NAMALWA (cell line): ENCODE results near the gene CMC1.

Source experiments
- DNase-seq: peaks from one replicate; pipeline ENCODE4 v3.0.0-alpha.2; 2015; ENCODE audit warnings: low spot score

Gene CMC1

DNA sequence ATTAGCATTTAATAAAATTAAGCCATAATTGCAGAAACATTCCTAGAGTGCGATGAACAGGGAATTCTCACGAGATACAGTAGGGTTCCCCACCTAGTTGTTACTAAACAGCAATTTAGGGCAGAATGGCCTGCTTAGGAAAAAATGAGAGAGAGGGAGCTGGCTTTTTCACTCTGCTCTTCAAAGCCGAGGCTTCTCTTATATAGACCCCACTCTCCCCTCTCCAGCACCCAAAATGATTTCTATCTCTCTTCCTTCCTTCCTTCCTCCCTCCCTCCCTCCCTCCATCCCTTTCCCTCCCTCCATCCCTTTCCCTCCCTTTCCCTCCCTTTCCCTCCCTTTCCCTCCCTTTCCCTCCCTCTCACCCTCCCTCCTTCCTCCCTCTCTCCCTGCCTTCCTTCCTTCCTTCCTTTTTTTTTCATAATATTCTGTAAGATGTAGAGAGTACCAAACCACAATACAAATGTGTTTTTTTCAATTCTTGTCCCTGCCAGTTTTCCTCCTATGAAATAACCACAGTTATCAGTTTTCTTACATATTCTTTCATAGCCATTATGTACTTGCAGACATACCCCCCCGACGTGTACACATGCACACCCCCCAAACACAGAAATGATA lies 59.0 kb downstream of the CMC1 start:
- DNase-seq, result no peak

DNA sequence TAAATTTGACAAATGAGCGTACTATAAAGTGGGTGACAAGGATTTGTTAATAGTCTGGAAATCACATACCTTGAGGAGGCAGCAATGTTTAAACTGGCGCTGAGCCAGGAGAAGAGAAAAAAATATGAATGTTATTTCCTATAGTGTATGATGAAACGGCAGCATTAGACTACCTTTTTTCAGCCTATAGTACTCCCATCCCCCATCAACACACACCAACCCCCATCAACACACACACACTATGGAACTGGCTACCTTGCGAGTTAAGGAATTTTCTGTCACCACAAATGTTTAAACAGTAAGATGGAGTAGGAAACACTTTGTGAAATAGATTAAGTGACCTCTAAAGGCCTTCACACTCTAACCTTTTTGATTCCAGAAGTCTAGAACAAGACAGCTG lies 60.3 kb downstream of the CMC1 start:
- no peak for DNase-seq

DNA sequence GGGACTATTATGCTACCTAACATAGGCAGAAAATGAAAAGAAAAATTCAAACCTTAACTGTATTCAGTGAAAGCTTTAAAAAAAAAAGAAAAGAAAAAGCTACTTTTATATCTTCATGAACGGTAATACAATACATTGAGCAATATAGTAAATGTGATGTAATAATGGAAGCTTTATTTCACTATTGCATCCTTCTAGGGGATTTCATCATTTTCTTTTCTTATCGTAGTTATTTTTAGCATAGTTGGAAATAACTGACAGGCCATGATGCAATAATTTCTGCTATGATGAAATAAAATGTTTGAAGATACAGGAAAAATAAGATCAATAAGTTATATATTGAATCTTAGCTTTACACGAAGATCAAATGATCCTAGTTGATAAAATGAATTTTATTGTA lies 66.8 kb downstream of the CMC1 start:
- DNase-seq, result no peak

DNA sequence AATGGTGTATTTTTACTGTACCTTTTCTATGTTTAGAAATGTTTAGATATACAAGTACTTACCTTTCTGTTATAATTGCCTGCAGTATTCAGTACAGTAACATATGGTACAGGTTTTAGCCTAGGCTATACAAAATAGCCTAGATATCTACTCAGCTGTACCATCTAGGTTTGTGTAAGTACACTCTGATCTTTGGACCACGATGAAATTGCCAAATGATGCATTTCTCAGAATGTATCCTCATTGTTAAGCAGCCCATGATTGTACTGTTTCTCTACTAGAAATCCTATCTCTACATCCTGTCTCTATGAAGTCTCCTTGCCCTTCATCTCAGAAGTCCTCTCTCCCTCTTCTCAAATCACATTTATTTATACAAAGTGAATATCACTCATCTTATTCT lies 74.3 kb downstream of the CMC1 start:
- DNase-seq, result no peak

DNA sequence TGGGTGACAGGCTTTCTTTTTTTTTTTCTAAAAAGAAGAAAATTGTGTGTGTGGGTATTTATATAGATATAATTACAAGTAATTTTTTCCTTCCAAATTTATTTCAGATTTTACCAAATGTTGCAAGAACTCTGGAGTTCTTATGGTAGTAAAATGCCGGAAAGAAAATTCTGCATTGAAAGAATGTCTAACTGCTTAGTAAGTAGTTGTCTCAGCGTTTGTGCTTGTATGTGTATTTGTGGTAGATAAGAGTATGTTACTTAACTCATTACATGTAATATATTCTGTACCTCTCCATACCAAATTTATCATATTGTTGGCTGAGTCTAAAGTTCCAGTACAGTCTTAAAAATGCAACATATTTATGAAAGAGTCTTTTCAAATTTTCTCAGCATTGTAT lies 74.8 kb downstream of the CMC1 start:
- no peak for DNase-seq

DNA sequence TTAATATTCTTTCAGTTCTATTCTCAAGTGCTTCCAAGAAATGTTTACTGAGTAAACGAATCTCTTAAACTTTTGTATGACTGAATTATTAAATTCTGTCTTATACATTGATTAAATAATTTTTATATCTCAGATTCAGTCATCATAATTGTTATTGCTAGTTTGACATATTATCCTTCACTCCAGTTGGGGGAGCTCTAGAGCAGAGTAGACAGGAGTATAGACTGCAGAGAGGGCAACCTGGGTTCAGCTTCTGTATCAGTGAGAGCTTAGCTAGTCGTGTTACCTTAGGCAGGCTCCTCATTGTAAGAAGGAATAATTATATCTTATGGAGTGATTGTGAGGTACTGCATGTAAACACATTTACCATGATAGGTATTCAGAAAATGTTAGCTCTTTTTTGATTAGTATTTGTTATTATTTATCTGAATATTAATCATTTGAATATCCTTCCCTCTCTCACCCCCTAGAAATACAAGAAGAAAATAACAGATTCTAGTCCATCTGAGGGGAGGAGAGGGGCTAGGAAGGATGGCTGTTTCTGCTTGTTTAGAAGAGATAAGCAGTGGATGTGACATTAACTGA lies 76.1 kb downstream of the CMC1 start:
- peak; percentile 81 for DNase-seq

DNA sequence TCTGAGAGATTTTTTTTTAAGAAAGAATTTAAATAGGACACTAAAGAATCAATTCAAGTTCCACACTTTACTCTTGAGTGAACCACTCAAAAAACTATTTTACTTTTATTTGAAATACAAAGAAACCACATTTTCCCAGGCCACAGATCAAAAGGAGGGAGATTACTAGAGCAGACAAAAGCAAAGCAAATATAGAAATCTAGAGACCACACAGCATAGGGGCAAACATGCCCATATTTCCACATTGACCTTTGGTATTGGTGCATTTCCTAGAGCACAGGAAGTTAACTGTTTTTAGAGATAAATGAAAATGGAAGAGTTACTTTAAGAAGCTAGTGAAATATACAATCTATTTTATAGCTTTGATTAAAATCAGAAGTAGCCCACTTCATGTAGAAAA lies 79.6 kb downstream of the CMC1 start:
- no peak for DNase-seq

DNA sequence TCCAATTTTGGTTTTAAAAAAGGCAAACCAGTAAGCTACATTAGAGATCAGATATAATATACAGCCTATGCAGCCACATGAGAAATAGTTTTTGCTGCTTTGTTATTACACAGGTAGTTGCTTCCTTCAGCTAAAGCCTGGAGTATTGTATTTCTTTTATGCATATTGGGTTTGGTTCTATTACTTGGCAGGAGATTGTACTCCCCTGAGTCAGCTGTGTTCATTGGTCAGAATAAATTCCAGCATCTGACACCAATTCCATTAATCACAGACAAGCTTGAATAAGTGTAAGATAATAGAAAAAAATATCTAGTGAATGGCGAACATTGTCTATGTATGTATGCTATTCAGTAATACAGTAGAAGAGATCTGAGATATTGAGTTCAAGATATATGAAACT lies 81.0 kb downstream of the CMC1 start:
- DNase-seq, result no peak

DNA sequence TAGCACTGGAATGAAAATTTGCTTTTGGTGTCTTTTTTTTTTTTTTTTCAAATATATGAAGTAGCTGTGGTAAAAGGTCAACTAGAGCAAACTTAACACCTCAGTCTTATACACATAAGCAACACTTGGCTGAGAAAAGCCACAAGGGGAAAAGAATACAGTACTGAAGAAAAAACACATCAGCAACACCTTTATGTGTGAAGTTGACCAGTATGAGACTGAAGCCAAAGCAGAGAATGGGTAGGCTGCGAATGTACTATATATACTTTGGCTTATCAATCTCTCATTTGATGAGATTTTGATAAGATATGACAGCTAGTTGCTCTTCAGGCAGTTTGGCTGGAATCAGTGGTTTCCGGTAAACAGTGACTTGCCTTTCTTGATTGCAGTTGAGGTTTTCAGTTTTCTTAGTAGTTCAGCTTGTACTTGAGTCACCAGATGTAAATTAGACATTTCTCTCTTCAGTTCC lies 85.1 kb downstream of the CMC1 start:
- no peak for DNase-seq

DNA sequence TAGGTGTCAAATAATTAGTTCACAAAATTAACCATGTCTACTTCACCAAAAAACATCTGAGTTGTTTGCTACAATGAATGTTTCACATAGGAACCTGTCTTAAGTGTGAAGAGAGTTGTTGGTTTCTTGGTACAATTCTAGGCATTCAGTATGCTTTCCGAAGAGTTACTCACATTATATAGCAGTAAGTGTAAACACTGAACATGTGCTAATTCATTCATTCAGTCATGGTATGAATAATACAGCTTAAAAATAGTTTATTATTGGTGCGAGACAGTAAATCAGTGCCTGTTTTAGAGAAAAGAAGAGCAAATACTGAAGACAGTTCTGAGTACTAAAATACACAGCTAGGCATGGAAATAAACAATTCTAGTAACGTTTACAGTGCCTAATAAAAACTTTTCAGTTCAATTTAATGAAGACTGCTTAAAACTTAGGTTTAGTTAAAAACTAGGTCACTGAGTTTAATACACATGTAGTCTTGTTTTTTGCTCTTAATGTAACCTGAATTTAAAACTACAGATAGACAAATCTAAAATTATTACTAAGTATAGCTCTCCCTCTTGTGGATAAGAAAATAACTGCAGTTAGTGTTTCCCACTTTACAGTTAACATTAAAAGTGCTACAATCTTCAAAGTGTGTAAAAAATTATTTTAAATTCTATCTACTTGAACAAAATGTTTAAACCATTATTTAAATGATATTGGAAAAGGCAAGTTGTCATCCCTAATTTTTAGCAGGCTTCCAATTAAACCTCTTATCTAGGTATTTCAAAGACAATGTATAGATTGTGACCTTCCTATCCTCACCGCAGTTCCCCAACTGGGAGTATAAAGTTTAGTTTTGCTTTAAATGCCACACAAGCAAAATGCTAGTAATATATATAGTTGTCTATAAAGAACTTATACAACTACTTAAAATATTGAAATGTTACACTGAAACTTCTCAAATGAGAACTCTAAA lies 87.1 kb downstream of the CMC1 start:
- DNase-seq, result peak; percentile 61

DNA sequence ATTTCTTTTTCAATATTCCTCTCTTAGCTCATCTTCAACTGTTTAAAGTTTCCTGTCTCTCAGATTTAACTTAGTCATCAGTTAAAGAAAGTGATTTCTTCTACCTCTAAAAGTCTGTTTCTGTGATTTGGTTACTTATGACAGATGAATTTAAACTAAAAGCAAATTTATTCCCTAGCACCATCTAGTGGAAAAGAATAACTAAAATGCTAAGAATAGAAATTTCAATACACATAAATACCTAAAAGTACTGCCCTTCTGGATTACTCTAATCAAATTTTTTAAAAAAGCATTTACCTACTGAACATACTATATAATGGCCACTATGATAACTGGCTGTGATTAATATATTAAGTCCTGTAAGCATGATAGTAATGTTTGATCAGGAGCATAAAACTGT lies 93.1 kb downstream of the CMC1 start:
- peak; percentile 21 for DNase-seq

DNA sequence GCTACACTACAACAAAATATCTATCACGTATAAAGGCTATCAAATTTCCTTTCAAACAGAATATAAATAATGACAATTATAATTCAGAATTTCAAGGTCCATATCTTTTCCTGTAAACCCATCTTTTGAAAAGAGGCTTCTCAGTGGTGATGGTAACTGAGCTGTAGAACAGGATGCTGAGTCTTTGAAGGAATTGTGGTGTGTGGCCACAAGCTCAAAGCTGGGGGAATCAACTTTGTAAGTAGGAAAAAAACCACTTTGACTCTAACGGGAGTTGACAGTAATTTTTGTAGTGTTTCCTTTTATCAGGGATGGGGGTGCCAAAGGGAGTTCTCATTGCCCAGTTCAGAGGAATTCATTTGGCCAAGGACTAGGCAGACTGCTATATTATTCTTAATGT lies 93.8 kb downstream of the CMC1 start:
- no peak for DNase-seq

DNA sequence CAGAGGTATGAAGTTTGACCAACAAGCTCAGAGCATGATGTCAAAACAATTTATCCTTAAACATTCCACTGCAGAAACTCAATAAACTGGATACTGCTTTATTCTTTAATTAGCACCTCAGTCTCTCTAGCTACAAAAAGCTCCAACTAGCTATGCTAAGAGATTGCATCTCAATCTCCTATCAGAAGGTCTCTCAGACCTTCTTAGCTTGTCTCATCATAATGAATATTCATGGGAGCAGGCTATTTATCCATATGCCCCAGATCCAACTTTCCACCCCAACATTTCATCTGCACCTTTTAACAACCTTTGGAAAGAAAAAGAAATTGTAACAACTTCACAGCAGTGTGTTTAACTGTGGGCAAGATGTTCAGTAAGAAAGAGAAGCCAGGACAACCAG lies 95.8 kb downstream of the CMC1 start:
- no peak for DNase-seq

DNA sequence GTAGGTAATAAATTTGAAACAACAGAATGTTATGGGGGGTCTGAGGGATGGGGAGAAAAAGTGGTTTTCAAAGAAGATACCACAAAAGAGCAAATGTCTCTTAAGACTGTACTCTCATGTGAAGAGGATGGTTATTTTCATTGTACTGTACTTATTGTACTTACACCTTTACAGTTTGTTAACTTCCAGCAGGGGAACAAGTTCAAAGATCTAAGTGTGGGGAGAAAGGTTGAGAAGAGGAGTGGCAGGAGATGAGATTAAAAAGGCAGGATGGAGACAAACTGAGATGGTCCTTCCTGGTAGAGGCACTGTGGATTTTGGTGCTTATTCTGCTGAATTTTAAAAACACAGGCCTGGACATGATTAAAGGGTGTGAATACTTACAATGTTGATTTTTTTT lies 101.7 kb downstream of the CMC1 start:
- no peak for DNase-seq

DNA sequence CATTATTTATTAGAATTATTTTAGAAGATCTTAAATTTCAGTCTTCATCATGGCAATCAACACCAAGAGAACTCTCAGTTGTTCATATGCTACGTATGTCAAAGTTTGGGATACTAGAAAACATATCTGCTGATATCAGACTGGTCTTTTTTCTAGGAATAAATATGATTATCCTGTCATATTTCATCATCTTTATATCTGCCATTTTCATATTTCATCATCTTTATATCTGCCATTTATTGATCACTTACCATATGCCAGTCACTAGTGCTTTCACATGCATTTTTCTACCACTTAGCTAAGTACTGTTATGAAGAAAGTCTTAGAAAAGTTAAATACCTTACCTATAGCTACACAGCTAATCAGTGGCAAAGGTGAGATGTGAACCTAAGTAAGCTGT lies 104.3 kb downstream of the CMC1 start:
- no peak for DNase-seq

DNA sequence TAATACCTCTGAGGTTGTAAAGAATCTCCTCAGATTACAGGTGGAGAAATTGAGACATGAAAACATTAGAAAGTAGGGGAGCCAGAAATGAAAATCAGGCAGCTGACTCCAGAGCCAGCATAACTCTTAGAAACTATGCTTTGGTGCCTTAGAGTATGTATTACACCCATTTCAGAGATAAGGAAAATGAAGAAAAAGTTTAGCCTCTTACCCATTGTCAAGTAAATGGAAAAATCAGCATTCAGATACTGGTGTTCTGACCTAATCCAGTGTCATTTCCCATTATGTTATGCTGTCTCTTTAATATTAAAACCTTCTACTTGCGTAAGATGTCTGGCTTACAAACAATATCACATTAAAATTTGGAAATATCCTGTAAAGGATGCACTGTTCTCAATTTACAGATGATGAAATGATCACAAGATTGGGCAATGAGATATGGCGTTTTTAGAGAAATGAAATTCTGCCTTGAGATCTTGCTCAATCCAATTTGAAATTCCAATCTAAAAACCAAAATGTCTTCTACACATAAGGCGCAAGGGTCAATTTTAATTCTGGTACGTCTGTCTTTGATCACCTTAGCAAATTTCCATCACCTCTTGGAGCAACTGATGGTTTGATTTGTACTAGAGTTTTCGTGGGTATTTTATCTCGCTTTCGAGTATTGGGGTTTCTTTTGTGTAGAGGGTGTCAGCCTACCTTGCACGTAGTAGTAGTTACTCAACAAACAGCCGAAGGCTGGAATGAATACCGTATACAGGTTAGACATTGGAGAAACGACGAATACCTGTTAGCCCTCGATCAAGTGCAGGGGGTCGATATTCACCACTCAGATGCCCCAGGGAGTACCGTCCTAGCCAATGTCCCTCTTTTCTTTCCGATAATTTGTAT lies 106.2 kb downstream of the CMC1 start:
- DNase-seq, result peak; percentile 11

DNA sequence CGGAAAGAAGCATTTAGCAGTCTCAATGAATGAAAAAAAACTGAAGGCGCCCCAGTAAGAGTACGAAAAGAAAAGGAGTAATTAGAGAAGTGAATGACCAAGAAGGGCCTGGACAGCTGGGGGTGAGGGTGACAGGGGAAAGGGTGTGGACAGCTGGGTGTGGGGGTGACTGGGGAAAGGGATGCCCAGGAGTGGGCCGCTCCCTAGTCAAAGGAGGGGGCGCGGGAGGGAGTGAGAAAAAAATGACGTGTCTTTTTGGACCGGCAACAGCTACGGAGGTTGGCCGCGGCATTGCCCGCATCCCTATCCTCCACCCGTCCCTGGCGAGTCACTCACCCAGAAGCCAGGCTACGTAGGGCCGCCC lies 106.8 kb downstream of the CMC1 start:
- DNase-seq, result no peak

DNA sequence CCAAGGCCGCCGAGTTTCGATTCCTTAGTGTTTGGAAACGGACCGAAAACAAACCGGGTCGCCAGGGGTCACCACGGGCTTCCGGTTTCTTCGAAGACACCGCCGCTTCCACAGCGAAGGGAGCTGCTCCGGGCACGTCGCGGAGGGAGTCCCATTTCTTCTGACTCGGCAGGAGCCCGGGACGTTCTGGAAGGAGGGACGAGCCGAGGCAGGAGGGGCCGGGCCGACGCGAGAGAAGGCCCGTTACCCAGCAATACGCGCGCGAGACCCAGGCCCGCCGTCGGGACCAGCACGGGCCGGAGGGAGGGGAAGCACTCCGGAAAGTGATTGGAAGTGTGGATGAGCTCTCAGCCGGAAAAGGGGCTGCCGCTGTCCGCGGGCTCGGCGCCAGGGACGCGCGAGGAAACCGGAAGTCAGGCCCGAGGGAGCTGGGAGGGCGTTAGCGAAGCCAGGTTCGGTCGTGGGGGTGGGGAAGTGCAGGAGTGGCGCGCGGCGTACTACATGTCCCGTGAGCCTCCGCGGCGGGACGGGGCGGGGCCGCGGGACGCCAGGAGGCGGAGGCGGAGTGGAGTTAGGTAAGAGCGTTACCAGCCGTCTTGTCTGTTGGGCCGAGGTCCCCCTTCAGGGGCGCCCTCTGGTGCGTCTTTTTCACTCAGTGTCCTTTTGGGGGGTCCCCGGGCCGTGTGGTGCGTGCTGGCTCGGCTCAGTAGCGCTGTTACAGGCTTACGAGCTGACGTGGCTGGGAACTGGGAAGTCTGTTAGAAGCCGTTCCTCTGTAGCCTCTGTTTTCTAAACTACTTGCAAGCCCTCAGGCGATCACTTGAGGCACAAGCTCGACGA lies 107.4 kb downstream of the CMC1 start, which contains the start of the genes AZI2 and ZCWPW2:
AZI2 (minus strand) TSS at position 196 of the 840 bp plus-strand sequence. CDS start 8,207 bp downstream, outside the sequence.
ZCWPW2 (plus strand) TSS at position 93 of the 840 bp plus-strand sequence. CDS start 64,348 bp downstream, outside the sequence.
- peak; percentile 95 for DNase-seq

DNA sequence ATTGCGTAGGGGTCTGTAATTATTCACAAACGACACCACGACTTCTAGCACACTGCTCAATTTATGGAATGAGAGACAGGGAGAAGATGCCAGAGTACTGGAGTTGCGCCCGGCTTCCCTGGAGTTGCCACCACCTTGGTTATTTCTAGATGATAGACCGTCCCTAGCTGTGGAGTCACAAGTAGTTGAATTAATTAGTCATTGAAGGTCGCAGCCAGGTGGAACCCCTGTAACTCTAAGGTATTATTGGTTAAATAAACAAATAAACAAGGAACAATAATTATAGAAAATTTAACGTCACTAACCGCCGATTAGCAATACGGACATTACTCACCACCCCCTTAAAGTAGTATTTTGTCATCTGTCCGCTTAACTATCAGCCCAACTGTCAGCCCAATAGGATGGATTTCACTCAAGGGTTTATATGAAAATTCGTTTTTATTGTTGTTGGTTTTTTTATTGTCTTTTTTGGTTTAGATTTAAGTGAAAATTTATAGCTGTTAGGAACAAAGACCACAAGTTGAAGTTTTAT lies 108.1 kb downstream of the CMC1 start:
- DNase-seq, result no peak
